ENCODE measurements around the gene FDXR. TPM values are rescaled to one million over a fixed set of nuclear protein-coding genes. Genes with fewer than 3 reads are reported as not detected.

The FDXR gene
- total and polyA plus RNA-seq, 9 donors, result 11.1 to 50.8 (median 40.1) TPM

GRCh38 chr17:74862108-74862901, 10.5 kb downstream of the FDXR start:
- 55 to 61% (median 57%) methylated on average over 25 of the region's 25 CpGs for WGBS, 3 donors
- peak; percentile 52 to 78 (median 69) for DNase-seq

GRCh38 chr17:74861662-74862107, 11.1 kb downstream of the FDXR start:
- H3K27me3 ChIP-seq, result peaks cover 3% of the 10 kb centered on the region
- H3K4me3 ChIP-seq, result no peak overlapping the region
- no peak overlapping the region for H3K27ac ChIP-seq
- DNase-seq, result peak in 1 of 5 donors; percentile 39
- WGBS, 3 donors, result 7 to 29% (median 29%) methylated on average over 8 to 36 of the region's 36 CpGs
- no peaks in the 10 kb centered on the region for H3K9me3 ChIP-seq
- H3K4me1 ChIP-seq (ENCODE audit: insufficient read depth), result peaks cover 3% of the 10 kb centered on the region
- intact Hi-C loops (cut with DNase I), result loop anchor here in 2 of 4 donors (2.0 to 10.0 kb wide), 4 partner anchors 69 to 114 kb away; partner anchors contain the start of gene NHERF1 (in 1 of the 2)
- H3K36me3 ChIP-seq, result no peaks in the 10 kb centered on the region
- no peak for TF ChIP-seq EP300 (IDR thresholded peaks at IDR 0.05)
- no peak for TF ChIP-seq POLR2A (IDR thresholded peaks at IDR 0.05)
- no peak for TF ChIP-seq CTCF (IDR thresholded peaks at IDR 0.05)

More at GRCh38 chr17:74862108-74862901, 10.5 kb downstream of the FDXR start:
- H3K4me3 ChIP-seq, result no peak overlapping the region
- H3K4me1 ChIP-seq (ENCODE audit: insufficient read depth), result peaks cover 3% of the 10 kb centered on the region
- H3K27ac ChIP-seq, result no peak overlapping the region
- TF ChIP-seq CTCF (IDR thresholded peaks at IDR 0.05) (peak in 2 of 3 donors; percentile 48 to 57), EP300 (IDR thresholded peaks at IDR 0.05) (no peak)
- peaks cover 3% of the 10 kb centered on the region for H3K27me3 ChIP-seq
- H3K36me3 ChIP-seq, result no peaks in the 10 kb centered on the region
- intact Hi-C loops (cut with DNase I), result loop anchor here in 2 of 4 donors (2.0 to 10.0 kb wide), 4 partner anchors 70 to 115 kb away; partner anchors contain the start of gene NHERF1 (in 1 of the 2)
- H3K9me3 ChIP-seq, result no peaks in the 10 kb centered on the region

- DNase-seq, result no peak
- Histone ChIP-seq H3K9me3 (no peaks in the 10 kb centered on the region), H3K27ac (no peak overlapping the region), H3K4me1 (ENCODE audit: insufficient read depth) (peaks cover 3% of the 10 kb centered on the region), H3K36me3 (no peaks in the 10 kb centered on the region), H3K4me3 (no peak overlapping the region), H3K27me3 (peaks cover 3% of the 10 kb centered on the region)
- no peak for TF ChIP-seq CTCF (IDR thresholded peaks at IDR 0.05)
- no peak for TF ChIP-seq EP300 (IDR thresholded peaks at IDR 0.05)
- no peak for TF ChIP-seq POLR2A (IDR thresholded peaks at IDR 0.05)
- intact Hi-C loops (cut with DNase I), result loop anchor here in 2 of 4 donors (5.0 to 10.0 kb wide), 3 partner anchors 69 to 114 kb away; partner anchors contain the start of gene NHERF1 (in 1 of the 2)
- 4 to 7% (median 4%) methylated on average over 47 to 96 of the region's 96 CpGs for WGBS, 3 donors
These were observed 11.7 kb downstream of the FDXR start for GRCh38 chr17:74860872-74861661.

GRCh38 chr17:74860229-74860871, 12.4 kb downstream of the FDXR start:
- intact Hi-C loops (cut with DNase I), result loop anchor here in 2 of 4 donors (5.0 to 10.0 kb wide), 3 partner anchors 68 to 113 kb away; partner anchors contain the start of gene NHERF1 (in 1 of the 2)
- Histone ChIP-seq H3K4me1 (ENCODE audit: insufficient read depth) (peaks cover 3% of the 10 kb centered on the region), H3K9me3 (no peaks in the 10 kb centered on the region), H3K27me3 (peaks cover 3% of the 10 kb centered on the region), H3K4me3 (no peak overlapping the region), H3K36me3 (no peaks in the 10 kb centered on the region), H3K27ac (no peak overlapping the region)
- DNase-seq, result no peak
- WGBS, 3 donors, result 9 to 29% (median 18%) methylated on average over 30 to 44 of the region's 44 CpGs
- TF ChIP-seq CTCF (IDR thresholded peaks at IDR 0.05) (no peak), POLR2A (IDR thresholded peaks at IDR 0.05) (no peak), EP300 (IDR thresholded peaks at IDR 0.05) (no peak)
